Measurements from ENCODE around the gene FSTL1.

Gene FSTL1

GRCh38 chr3:120364101-120364500 lies 86.7 kb downstream of the FSTL1 start:
- Histone ChIP-seq H3K4me1 (ENCODE audit: control insufficient read depth, insufficient read depth, low read length) (no peaks in the 10 kb centered on the region), H3K4me3 (ENCODE audit: low read length) (no peak overlapping the region), H3K9me3 (ENCODE audit: control insufficient read depth, low read length) (no peaks in the 10 kb centered on the region), H3K9ac (ENCODE audit: low read length) (no peak overlapping the region), H3K36me3 (ENCODE audit: control insufficient read depth, insufficient read depth, low read length) (no peaks in the 10 kb centered on the region), H3K27me3 (ENCODE audit: control insufficient read depth, insufficient read depth, low read length) (no peaks in the 10 kb centered on the region)

DNA sequence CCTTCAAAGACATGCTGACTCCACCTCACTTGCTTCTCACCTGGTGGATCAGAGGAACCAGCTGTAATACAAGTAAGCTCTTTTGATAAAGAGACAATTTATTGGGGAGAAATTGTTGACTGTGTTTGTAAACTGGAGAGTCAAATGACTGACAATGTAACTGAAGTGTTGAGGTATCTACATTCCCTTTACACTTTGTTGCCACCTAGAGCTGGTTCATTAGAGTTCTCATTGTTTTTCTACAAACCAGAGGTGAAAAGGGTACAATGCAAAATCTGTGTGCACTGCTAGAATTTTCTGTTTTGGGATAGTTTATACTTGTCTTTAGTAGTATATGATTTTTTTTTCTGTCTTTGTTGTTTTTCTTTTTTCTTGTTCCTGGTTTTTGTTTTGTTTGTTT lies 93.0 kb downstream of the FSTL1 start:
- Histone ChIP-seq H3K27me3 (ENCODE audit: control insufficient read depth, insufficient read depth, low read length) (no peaks in the 10 kb centered on the region), H3K9me3 (ENCODE audit: control insufficient read depth, low read length) (no peaks in the 10 kb centered on the region), H3K4me3 (ENCODE audit: low read length) (no peak overlapping the region), H3K4me1 (ENCODE audit: control insufficient read depth, insufficient read depth, low read length) (no peaks in the 10 kb centered on the region), H3K36me3 (ENCODE audit: control insufficient read depth, insufficient read depth, low read length) (no peaks in the 10 kb centered on the region), H3K9ac (ENCODE audit: low read length) (no peak overlapping the region)

DNA sequence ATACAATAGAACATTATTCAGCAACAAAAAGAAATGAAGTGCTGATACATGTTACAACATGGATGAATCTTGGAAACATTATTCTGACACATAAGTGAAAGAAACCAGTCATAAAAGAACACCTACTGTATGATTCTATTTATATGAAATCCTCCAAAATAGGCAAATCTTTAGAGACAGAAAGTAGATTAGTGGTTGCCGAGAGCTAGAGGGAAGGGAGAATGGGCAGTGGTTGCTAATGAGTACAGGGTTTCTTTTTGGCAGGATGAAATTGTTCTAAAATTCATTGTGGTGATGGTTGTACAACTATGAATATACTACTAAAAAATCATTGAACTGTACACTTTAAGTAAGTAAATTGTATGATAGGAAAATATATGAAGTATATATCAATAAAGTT lies 95.3 kb downstream of the FSTL1 start:
- H3K27me3 ChIP-seq (ENCODE audit: control insufficient read depth, insufficient read depth, low read length): no peaks in the 10 kb centered on the region

DNA sequence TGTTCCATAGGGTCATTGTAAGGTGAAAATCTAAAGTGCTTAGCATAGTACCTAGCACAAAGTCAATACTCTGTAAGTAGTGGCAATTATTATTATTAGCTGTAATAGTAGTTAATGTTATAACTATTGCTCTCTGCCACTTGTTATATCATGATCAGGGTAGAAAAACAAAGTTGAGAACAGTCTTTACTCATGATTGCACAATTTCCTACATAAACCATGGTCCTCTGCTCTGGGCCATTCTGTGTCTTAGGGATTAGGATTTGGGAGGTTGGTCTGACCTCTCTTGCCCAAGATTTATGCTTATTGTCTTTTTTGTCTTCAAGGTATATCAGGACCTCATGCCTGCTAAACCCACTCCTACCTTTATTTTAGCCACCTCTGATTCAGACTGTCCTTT lies 97.3 kb downstream of the FSTL1 start:
- H3K4me3 ChIP-seq (ENCODE audit: low read length): no peak overlapping the region
- no peaks in the 10 kb centered on the region for H3K4me1 ChIP-seq (ENCODE audit: control insufficient read depth, insufficient read depth, low read length)
- no peaks in the 10 kb centered on the region for H3K9me3 ChIP-seq (ENCODE audit: control insufficient read depth, low read length)
- no peaks in the 10 kb centered on the region for H3K27me3 ChIP-seq (ENCODE audit: control insufficient read depth, insufficient read depth, low read length)
- no peak overlapping the region for H3K9ac ChIP-seq (ENCODE audit: low read length)
- H3K36me3 ChIP-seq (ENCODE audit: control insufficient read depth, insufficient read depth, low read length): no peaks in the 10 kb centered on the region

More for the DNA sequence above, 95.3 kb downstream of the FSTL1 start:
- no peak overlapping the region for H3K4me3 ChIP-seq (ENCODE audit: low read length)
- no peaks in the 10 kb centered on the region for H3K36me3 ChIP-seq (ENCODE audit: control insufficient read depth, insufficient read depth, low read length)
- no peaks in the 10 kb centered on the region for H3K4me1 ChIP-seq (ENCODE audit: control insufficient read depth, insufficient read depth, low read length)
- no peaks in the 10 kb centered on the region for H3K9me3 ChIP-seq (ENCODE audit: control insufficient read depth, low read length)
- no peak overlapping the region for H3K9ac ChIP-seq (ENCODE audit: low read length)

- Histone ChIP-seq H3K4me3 (ENCODE audit: low read length) (no peak overlapping the region), H3K9ac (ENCODE audit: low read length) (no peak overlapping the region), H3K36me3 (ENCODE audit: control insufficient read depth, insufficient read depth, low read length) (no peaks in the 10 kb centered on the region), H3K4me1 (ENCODE audit: control insufficient read depth, insufficient read depth, low read length) (peaks cover 6% of the 10 kb centered on the region), H3K27me3 (ENCODE audit: control insufficient read depth, insufficient read depth, low read length) (no peaks in the 10 kb centered on the region), H3K9me3 (ENCODE audit: control insufficient read depth, low read length) (no peaks in the 10 kb centered on the region)
Measured at GRCh38 chr3:120352017-120352416, 98.8 kb downstream of the FSTL1 start.

- Histone ChIP-seq H3K36me3 (ENCODE audit: control insufficient read depth, insufficient read depth, low read length) (no peaks in the 10 kb centered on the region), H3K4me1 (ENCODE audit: control insufficient read depth, insufficient read depth, low read length) (peaks cover 13% of the 10 kb centered on the region), H3K27me3 (ENCODE audit: control insufficient read depth, insufficient read depth, low read length) (no peaks in the 10 kb centered on the region), H3K4me3 (ENCODE audit: low read length) (no peak overlapping the region), H3K9ac (ENCODE audit: low read length) (no peak overlapping the region), H3K9me3 (ENCODE audit: control insufficient read depth, low read length) (no peaks in the 10 kb centered on the region)
Measured at GRCh38 chr3:120350401-120350941, 100.3 kb downstream of the FSTL1 start.

- H3K4me1 ChIP-seq (ENCODE audit: control insufficient read depth, insufficient read depth, low read length): peaks cover 16% of the 10 kb centered on the region
- peak overlapping the region; percentile 74 for H3K4me3 ChIP-seq (ENCODE audit: low read length)
- peak overlapping the region; percentile 78 for H3K9ac ChIP-seq (ENCODE audit: low read length)
- H3K9me3 ChIP-seq (ENCODE audit: control insufficient read depth, low read length): no peaks in the 10 kb centered on the region
- H3K27me3 ChIP-seq (ENCODE audit: control insufficient read depth, insufficient read depth, low read length): no peaks in the 10 kb centered on the region
- no peaks in the 10 kb centered on the region for H3K36me3 ChIP-seq (ENCODE audit: control insufficient read depth, insufficient read depth, low read length)
Measured at GRCh38 chr3:120349855-120350125, 101.0 kb downstream of the FSTL1 start.

DNA sequence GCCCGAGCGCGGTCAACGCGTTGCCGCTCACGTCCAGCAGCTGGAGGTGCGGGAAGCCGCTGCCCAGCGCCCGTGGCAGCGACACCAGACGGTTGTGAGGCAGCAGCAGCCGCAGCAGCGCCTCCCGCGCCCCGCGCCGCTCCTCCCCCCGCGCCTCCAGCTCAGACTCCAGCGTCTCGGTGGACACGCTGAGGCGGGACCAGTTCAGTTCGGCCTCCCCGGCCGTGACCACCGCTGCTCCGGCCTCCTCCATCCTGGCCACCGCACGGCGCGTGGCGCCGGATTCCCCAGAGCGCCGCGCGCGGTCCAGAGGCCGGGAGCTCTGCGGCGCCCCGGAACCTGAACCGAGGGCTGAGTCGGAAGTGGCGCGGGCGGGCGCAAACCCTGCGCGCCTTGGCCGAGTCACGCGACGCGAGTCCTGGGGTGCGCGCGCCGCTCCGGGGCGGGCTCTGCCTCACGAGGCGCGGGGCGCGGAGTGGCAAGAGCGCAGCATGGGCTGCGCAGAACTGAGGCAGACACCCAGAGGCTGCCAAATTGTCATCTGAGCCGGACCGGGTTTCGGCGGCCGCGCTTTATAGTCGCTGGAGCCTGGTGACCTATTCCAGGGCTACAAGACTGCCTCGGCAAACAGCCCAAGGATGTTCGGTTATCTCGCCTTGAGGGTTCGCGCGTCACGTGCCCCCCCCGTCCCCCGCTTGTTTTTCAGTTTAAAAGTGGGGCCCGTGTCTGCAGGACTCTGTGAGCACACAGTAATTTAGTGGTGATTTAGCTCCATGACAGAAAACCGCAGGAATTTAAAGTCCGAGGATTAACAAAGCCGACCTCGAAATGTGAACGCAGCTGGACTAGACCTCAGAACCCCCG lies 101.6 kb downstream of the FSTL1 start, which contains the start of gene LRRC58:
Gene LRRC58 (minus strand): TSS at position 364 of the 864 bp plus-strand sequence. CDS start 111 bp downstream, at position 253.
- Histone ChIP-seq H3K9ac (ENCODE audit: low read length) (peak within 1 kb of the TSS; percentile 78), H3K4me1 (ENCODE audit: control insufficient read depth, insufficient read depth, low read length) (peaks cover 16% of the 10 kb centered on the region), H3K9me3 (ENCODE audit: control insufficient read depth, low read length) (no peaks in the 10 kb centered on the region), H3K27me3 (ENCODE audit: control insufficient read depth, insufficient read depth, low read length) (no peaks in the 10 kb centered on the region), H3K4me3 (ENCODE audit: low read length) (peak within 1 kb of the TSS; percentile 74), H3K36me3 (ENCODE audit: control insufficient read depth, insufficient read depth, low read length) (no peaks in the 10 kb centered on the region)

DNA sequence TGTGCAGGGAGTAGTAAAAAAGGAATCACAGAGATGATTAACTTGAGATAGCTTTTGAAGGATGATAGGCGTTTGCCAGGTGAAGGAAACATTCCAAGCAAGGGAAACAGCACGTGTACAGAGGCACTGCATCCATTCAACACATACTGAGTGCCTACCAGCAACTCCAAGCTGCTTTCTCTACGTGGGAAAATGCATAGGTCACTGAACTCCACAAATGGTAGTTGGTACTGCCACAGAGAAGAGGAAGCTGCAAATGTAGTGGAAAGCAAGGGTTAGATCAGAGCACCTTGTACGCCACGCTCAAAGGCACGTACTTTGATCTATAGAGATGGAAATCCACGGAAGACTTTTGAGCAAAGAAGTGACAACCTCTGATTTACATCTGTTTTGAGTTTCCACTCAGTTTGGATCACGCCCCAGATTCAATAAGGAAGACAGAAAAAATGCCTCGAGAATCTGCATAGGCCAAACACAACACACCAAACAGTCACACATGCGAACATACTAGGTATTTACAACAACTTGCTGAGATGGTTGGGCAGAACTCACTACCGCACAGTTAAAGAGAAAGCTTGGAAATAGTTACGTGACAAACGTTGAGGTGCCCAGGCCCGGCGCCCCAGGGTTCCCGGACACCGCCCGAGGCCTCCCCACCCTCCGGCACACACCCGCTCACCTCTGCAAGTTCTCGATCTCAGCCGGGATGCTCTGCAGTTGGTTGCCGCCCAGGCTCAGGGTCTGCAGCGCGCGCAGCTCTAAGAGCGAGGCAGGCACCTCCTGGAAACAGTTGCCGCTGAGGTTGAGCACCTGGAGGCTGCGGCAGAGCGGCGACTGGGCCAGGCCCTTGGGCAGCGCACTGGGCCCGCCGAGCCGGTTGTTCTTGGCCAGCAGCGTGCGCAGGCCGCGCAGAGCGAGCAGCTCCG lies 102.5 kb downstream of the FSTL1 start:
- H3K4me3 ChIP-seq (ENCODE audit: low read length): peak overlapping the region; percentile 74
- peaks cover 16% of the 10 kb centered on the region for H3K4me1 ChIP-seq (ENCODE audit: control insufficient read depth, insufficient read depth, low read length)
- H3K9ac ChIP-seq (ENCODE audit: low read length): peak overlapping the region; percentile 78

GRCh38 chr3:120344349-120344748 lies 106.4 kb downstream of the FSTL1 start:
- H3K4me1 ChIP-seq (ENCODE audit: control insufficient read depth, insufficient read depth, low read length): peaks cover 16% of the 10 kb centered on the region
- no peak overlapping the region for H3K4me3 ChIP-seq (ENCODE audit: low read length)
- no peaks in the 10 kb centered on the region for H3K27me3 ChIP-seq (ENCODE audit: control insufficient read depth, insufficient read depth, low read length)
- H3K9ac ChIP-seq (ENCODE audit: low read length): no peak overlapping the region
- no peaks in the 10 kb centered on the region for H3K9me3 ChIP-seq (ENCODE audit: control insufficient read depth, low read length)
- no peaks in the 10 kb centered on the region for H3K36me3 ChIP-seq (ENCODE audit: control insufficient read depth, insufficient read depth, low read length)

More for the DNA sequence above, 102.5 kb downstream of the FSTL1 start:
- Histone ChIP-seq H3K9me3 (ENCODE audit: control insufficient read depth, low read length) (no peaks in the 10 kb centered on the region), H3K27me3 (ENCODE audit: control insufficient read depth, insufficient read depth, low read length) (no peaks in the 10 kb centered on the region), H3K36me3 (ENCODE audit: control insufficient read depth, insufficient read depth, low read length) (no peaks in the 10 kb centered on the region)
